Mesenchymal stem cell (in vitro differentiated cells and primary cell): Measurements from ENCODE around the gene CDC42BPB.

Experiments used
- DNase-seq: peaks from one replicate; pipeline ENCODE4 v3.0.0-alpha.2; 2013
- H2AFZ ChIP-seq: one replicate; pipeline ENCODE4 v1.6.1; 2013; ENCODE audit warnings: low read depth, mild to moderate bottlenecking, control low read depth, inconsistent platforms, low read length, moderate library complexity
- H2AK5ac ChIP-seq: 2 replicates; pipeline ENCODE4 v1.6.1; 2013; ENCODE audit warnings: low read length, moderate library complexity, mild to moderate bottlenecking, inconsistent platforms; ENCODE audit not compliant: severe bottlenecking
- H2BK120ac ChIP-seq: one replicate; pipeline ENCODE4 v1.6.1; 2013; ENCODE audit warnings: low read depth, mild to moderate bottlenecking, inconsistent platforms, low read length, moderate library complexity
- H2BK12ac ChIP-seq, 2 experiments: one replicate each; pipeline ENCODE4 v1.6.1; 2013; ENCODE audit warnings: inconsistent platforms in 2 of 2, low read length in 2 of 2, mild to moderate bottlenecking in 2 of 2, moderate library complexity in 2 of 2, control low read depth in 1 of 2
- H2BK15ac ChIP-seq: one replicate; pipeline ENCODE4 v1.6.1; 2013; ENCODE audit warnings: mild to moderate bottlenecking, low read depth, inconsistent platforms; ENCODE audit not compliant: poor library complexity, severe bottlenecking
- H2BK5ac ChIP-seq: 2 replicates; pipeline ENCODE4 v1.6.1; 2013; ENCODE audit warnings: low read depth, mild to moderate bottlenecking, low read length, control low read depth, inconsistent platforms; ENCODE audit not compliant: poor library complexity, severe bottlenecking
- H3K14ac ChIP-seq, 2 experiments: one replicate each; pipeline ENCODE4 v1.6.1; 2013; ENCODE audit warnings: inconsistent platforms in 2 of 2, low read length in 2 of 2, control low read depth in 1 of 2, mild to moderate bottlenecking in 1 of 2, moderate library complexity in 1 of 2
- H3K18ac ChIP-seq, 2 experiments: one replicate each; pipeline ENCODE4 v1.6.1; 2013; ENCODE audit warnings: inconsistent platforms in 2 of 2, low read length in 2 of 2, control low read depth in 1 of 2, low read depth in 1 of 2, mild to moderate bottlenecking in 1 of 2
- H3K23ac ChIP-seq, 2 experiments: one replicate each; pipeline ENCODE4 v1.6.1; 2013; ENCODE audit warnings: inconsistent platforms in 2 of 2, low read length in 2 of 2, mild to moderate bottlenecking in 2 of 2, moderate library complexity in 2 of 2, control low read depth in 1 of 2
- H3K27ac ChIP-seq: 2 replicates; pipeline ENCODE4 v1.5.1; 2013; ENCODE audit warnings: mild to moderate bottlenecking, moderate library complexity, low read length, control low read depth, inconsistent platforms; ENCODE audit not compliant: poor library complexity, severe bottlenecking
- H3K27me3 ChIP-seq, 2 experiments: 2 replicates each; pipeline versions ENCODE4 v1.6.1 to v1.7.0; 2013; ENCODE audit warnings: low read length in 2 of 2, mild to moderate bottlenecking in 2 of 2, moderate library complexity in 2 of 2, control low read depth in 1 of 2, inconsistent platforms in 1 of 2; ENCODE audit not compliant: control insufficient read depth in 1 of 2, insufficient read depth in 1 of 2
- H3K36me3 ChIP-seq, 2 experiments: 2 replicates each; pipeline versions ENCODE4 v1.6.1 to v1.7.0; 2013; ENCODE audit warnings: low read length in 2 of 2, control low read depth in 1 of 2, inconsistent platforms in 1 of 2, low read depth in 1 of 2, mild to moderate bottlenecking in 1 of 2; ENCODE audit not compliant: insufficient read depth in 2 of 2, control insufficient read depth in 1 of 2
- H3K4ac ChIP-seq, 2 experiments: one replicate each; pipeline ENCODE4 v1.6.1; 2013; ENCODE audit warnings: inconsistent platforms in 2 of 2, low read length in 2 of 2, mild to moderate bottlenecking in 2 of 2, moderate library complexity in 2 of 2, control low read depth in 1 of 2, low read depth in 1 of 2
- H3K4me1 ChIP-seq: 2 replicates; pipeline ENCODE4 v1.6.1; 2013; ENCODE audit warnings: low read depth, low read length, control low read depth; ENCODE audit not compliant: control insufficient read depth, insufficient read depth
- H3K4me2 ChIP-seq: 2 replicates; pipeline ENCODE4 v1.6.1; 2013; ENCODE audit warnings: low read length, mild to moderate bottlenecking, inconsistent platforms; ENCODE audit not compliant: poor library complexity, severe bottlenecking
- H3K4me3 ChIP-seq, 2 experiments: 2 replicates each; pipeline versions ENCODE4 v1.5.1 to v1.7.0; 2013; ENCODE audit warnings: low read length in 2 of 2, mild to moderate bottlenecking in 2 of 2, control low read depth in 1 of 2, low read depth in 1 of 2; ENCODE audit not compliant: insufficient read depth in 1 of 2
- H3K79me1 ChIP-seq: replicated peaks from 2 replicates; pipeline ENCODE4 v1.6.1; 2013; ENCODE audit warnings: mild to moderate bottlenecking, control low read depth, low read length, inconsistent platforms; ENCODE audit not compliant: poor library complexity, severe bottlenecking
- H3K9ac ChIP-seq: 2 replicates; pipeline ENCODE4 v1.7.0; 2013; ENCODE audit warnings: mild to moderate bottlenecking, low read length, moderate library complexity
- H3K9me3 ChIP-seq: 2 replicates; pipeline ENCODE4 v1.7.0; 2013; ENCODE audit warnings: mild to moderate bottlenecking, low read length; ENCODE audit not compliant: control insufficient read depth
- H4K8ac ChIP-seq: one replicate; pipeline ENCODE4 v1.6.1; 2013; ENCODE audit warnings: inconsistent platforms, mild to moderate bottlenecking, low read length, moderate library complexity
- H4K91ac ChIP-seq: one replicate; pipeline ENCODE4 v1.6.1; 2013; ENCODE audit warnings: mild to moderate bottlenecking, low read length, inconsistent platforms
- WGBS: methylation state at CpG from one replicate; pipeline ENCODE4 v1.1.7; 2013; ENCODE audit warnings: mixed read lengths; 5-methylcytosine and 5-hydroxymethylcytosine counted together

The CDC42BPB gene

DNA sequence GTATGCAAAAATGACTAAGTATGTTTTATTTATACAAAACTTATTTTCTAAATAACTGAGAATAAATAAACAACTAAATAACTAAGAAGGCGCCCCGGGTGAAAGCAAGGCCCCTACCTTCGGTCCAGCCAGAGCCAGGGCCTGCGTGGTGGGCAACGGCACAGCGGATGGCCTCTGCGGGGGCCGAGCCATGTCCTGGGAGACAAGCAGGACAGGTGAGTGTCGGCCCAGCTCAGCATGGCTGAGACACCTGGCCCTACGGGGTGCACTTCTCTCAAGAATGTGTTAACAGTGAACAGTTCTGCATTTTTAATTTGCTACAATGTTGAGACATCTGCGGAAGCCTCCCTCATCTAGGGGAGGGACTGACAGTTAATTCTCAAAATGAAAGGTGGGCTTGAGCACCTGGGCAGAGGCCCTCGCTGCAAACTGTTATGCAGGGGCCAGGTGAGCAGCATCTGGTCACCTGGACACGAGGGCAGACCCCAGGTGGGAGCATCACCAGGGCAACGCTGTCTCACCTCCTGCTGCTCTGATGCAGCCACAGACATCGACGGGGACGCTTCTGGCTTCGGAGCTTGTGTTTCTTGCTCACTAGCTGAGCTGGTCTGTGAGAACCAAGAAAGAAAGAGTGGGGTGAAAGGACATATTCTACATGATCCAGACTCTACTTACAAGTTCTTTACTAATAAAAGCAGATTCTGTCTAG, 103.1 kb downstream of the CDC42BPB start:
- peaks cover 19% of the 10 kb centered on the region for H3K79me1 ChIP-seq
- DNase-seq, result no peak
- H4K91ac ChIP-seq, result no peak overlapping the region
- no peak overlapping the region for H2AK5ac ChIP-seq
- H3K27ac ChIP-seq, result no peak overlapping the region
- WGBS, result 93% methylated on average over 15 of the region's 18 CpGs
- H3K36me3 ChIP-seq, result peaks cover 82 to 97% of the 10 kb centered on the region in 2 experiments
- H2BK120ac ChIP-seq, result no peak overlapping the region
- no peak overlapping the region for H3K4ac ChIP-seq
- H2BK12ac ChIP-seq, result no peak overlapping the region
- no peak overlapping the region for H3K4me3 ChIP-seq
- no peak overlapping the region for H3K4me2 ChIP-seq
- H3K14ac ChIP-seq, result no peak overlapping the region
- H2BK15ac ChIP-seq, result no peak overlapping the region
- no peak overlapping the region for H3K18ac ChIP-seq
- H3K4me1 ChIP-seq, result peaks cover 22% of the 10 kb centered on the region
- no peak overlapping the region for H2AFZ ChIP-seq
- no peak overlapping the region for H3K9ac ChIP-seq
- no peaks in the 10 kb centered on the region for H3K9me3 ChIP-seq
- no peak overlapping the region for H2BK5ac ChIP-seq
- no peak overlapping the region for H3K23ac ChIP-seq
- H3K27me3 ChIP-seq, result no peaks in the 10 kb centered on the region
- no peak overlapping the region for H4K8ac ChIP-seq

DNA sequence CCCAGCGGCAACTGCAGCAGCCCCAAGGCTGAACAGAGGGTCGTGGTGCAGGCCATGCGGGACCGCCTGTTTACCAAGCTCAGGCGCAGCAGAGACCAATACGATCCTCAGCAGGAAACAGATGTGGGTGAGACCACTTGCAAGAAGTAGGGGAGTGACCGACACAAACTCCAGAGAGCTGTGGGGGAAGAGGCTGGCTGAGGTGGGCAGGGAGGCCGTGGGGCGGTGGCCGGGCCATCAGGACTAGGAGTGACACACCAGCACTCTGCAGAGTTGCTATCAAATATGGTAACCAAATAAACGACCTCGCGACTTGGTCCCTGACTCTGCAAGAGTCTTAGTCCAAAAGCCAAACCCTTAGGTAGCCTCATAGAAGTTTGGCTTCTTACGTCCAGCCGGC, 104.2 kb downstream of the CDC42BPB start:
- no peak overlapping the region for H2AK5ac ChIP-seq
- H3K79me1 ChIP-seq, result peaks cover 15% of the 10 kb centered on the region
- no peak overlapping the region for H3K27ac ChIP-seq
- H2BK120ac ChIP-seq, result no peak overlapping the region
- H3K4me3 ChIP-seq, result no peak overlapping the region
- no peak overlapping the region for H3K18ac ChIP-seq
- H2BK12ac ChIP-seq, result no peak overlapping the region
- H3K4me2 ChIP-seq, result no peak overlapping the region
- no peak overlapping the region for H4K91ac ChIP-seq
- H3K23ac ChIP-seq, result no peak overlapping the region
- H2AFZ ChIP-seq, result no peak overlapping the region
- H3K4me1 ChIP-seq, result peaks cover 28% of the 10 kb centered on the region
- H3K36me3 ChIP-seq, result peaks cover 82 to 93% of the 10 kb centered on the region in 2 experiments
- no peaks in the 10 kb centered on the region for H3K27me3 ChIP-seq
- H2BK15ac ChIP-seq, result no peak overlapping the region
- H4K8ac ChIP-seq, result no peak overlapping the region
- no peak overlapping the region for H3K4ac ChIP-seq
- no peak overlapping the region for H3K14ac ChIP-seq
- H3K9me3 ChIP-seq, result no peaks in the 10 kb centered on the region
- 97% methylated on average over 15 of the region's 15 CpGs for WGBS
- H2BK5ac ChIP-seq, result no peak overlapping the region
- DNase-seq, result no peak
- no peak overlapping the region for H3K9ac ChIP-seq

DNA sequence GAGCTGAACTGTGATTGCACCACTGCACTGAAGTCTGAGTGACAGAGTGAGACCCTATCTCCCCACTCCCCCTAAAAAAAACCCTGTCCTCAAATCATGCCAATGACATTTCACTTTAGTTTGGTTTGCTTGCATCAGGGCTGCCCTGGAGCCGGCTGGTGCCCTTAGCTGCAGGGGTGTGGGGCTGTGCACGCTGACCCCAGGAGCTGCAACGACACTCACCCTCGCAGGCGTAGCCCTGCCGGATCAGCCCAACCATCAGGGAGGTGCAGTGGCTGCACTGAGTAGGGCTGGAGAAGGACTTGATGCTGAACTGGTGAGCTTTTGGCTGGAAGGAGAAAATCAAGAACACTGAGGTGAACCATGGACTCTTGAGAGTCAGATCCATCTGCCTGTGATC, 105.1 kb downstream of the CDC42BPB start:
- no peak overlapping the region for H3K18ac ChIP-seq
- H3K27me3 ChIP-seq, result no peaks in the 10 kb centered on the region
- peak overlapping the region; percentile 21 for H3K27ac ChIP-seq
- WGBS, result 93% methylated on average over 6 of the region's 6 CpGs
- DNase-seq, result no peak
- no peak overlapping the region for H2AFZ ChIP-seq
- no peak overlapping the region for H2BK120ac ChIP-seq
- no peak overlapping the region for H2BK12ac ChIP-seq
- H3K4ac ChIP-seq, result no peak overlapping the region
- no peak overlapping the region for H3K9ac ChIP-seq
- peak overlapping the region in 1 of 2 experiments; percentile 14 for H3K4me3 ChIP-seq
- H3K14ac ChIP-seq, result no peak overlapping the region
- H3K4me2 ChIP-seq, result no peak overlapping the region
- no peak overlapping the region for H2AK5ac ChIP-seq
- H2BK15ac ChIP-seq, result no peak overlapping the region
- H3K4me1 ChIP-seq, result peaks cover 28% of the 10 kb centered on the region
- no peaks in the 10 kb centered on the region for H3K9me3 ChIP-seq
- peaks cover 81 to 91% of the 10 kb centered on the region in 2 experiments for H3K36me3 ChIP-seq
- no peak overlapping the region for H3K23ac ChIP-seq
- H4K91ac ChIP-seq, result peak overlapping the region; percentile 53
- H4K8ac ChIP-seq, result peak overlapping the region; percentile 61
- peaks cover 18% of the 10 kb centered on the region for H3K79me1 ChIP-seq
- no peak overlapping the region for H2BK5ac ChIP-seq

DNA sequence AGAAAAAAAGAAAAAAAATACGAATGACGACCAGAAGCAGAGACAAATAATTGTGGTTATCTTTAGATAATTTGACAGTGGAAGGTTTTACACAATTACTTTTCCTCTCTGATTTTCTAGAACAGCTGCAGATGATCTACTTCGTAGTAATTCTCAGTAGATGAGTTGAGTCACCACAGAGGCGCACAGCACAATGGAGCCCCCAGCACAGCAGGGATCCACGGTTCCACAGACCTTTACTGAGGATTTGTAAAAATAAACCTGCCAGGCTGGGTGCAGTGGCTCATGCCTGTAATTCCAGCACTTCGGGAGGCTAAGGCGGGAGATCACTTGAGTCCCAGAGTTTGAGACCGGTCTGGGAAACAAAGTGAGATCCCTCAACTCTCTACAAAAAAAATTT, 105.5 kb downstream of the CDC42BPB start:
- no peak overlapping the region for H2BK5ac ChIP-seq
- H2BK15ac ChIP-seq, result no peak overlapping the region
- peak overlapping the region; percentile 21 for H3K27ac ChIP-seq
- no peak overlapping the region for H4K91ac ChIP-seq
- no peaks in the 10 kb centered on the region for H3K9me3 ChIP-seq
- WGBS, result 90% methylated on average over 7 of the region's 8 CpGs
- H3K36me3 ChIP-seq, result peaks cover 81 to 92% of the 10 kb centered on the region in 2 experiments
- DNase-seq, result no peak
- no peak overlapping the region for H3K4me2 ChIP-seq
- no peak overlapping the region for H3K18ac ChIP-seq
- H3K27me3 ChIP-seq, result no peaks in the 10 kb centered on the region
- H3K23ac ChIP-seq, result no peak overlapping the region
- no peak overlapping the region for H2BK120ac ChIP-seq
- no peak overlapping the region for H3K14ac ChIP-seq
- H2BK12ac ChIP-seq, result no peak overlapping the region
- no peak overlapping the region for H3K9ac ChIP-seq
- H4K8ac ChIP-seq, result no peak overlapping the region
- peaks cover 20% of the 10 kb centered on the region for H3K79me1 ChIP-seq
- H2AK5ac ChIP-seq, result no peak overlapping the region
- H2AFZ ChIP-seq, result no peak overlapping the region
- H3K4me1 ChIP-seq, result peaks cover 28% of the 10 kb centered on the region
- H3K4me3 ChIP-seq, result no peak overlapping the region
- H3K4ac ChIP-seq, result no peak overlapping the region
